Measurements from ENCODE around the gene FKBP15. TPM values are rescaled to one million over a fixed set of nuclear protein-coding genes. Genes with fewer than 3 reads are reported as not detected.

The FKBP15 gene
- total and polyA plus RNA-seq, 2 of the 4 experiments (the other 2 are of a cell fraction), result 20.4 to 25.5 TPM

GRCh38 chr9:113228130-113228665 lies 7.1 kb upstream of the FKBP15 start:
- ChIA-PET CTCF (no interaction called here), POLR2A (ENCODE audit: unreplicated experiment) (interaction anchor here (0.6 kb wide), 1 partner anchor 13 kb away, joined by 8 read pairs; no protein-coding TSS in a partner anchor)
- ATAC-seq (ENCODE audit: low read depth) (no peak), DNase-seq (no peak)
- Histone ChIP-seq H2AK5ac (ENCODE audit: low read depth, low read length) (no peak overlapping the region), H2BK15ac (ENCODE audit: low read depth, low read length) (no peak overlapping the region), H3K79me1 (ENCODE audit: low read depth in 1 of 2, low read length in 2 of 2) (peaks cover 37 to 64% of the 10 kb centered on the region in 2 experiments), H3K14ac (replicated peaks; ENCODE audit: low read depth, low read length) (no peak overlapping the region), H3K4me3 (ENCODE audit: insufficient read depth, low read depth, low read length) (no peak overlapping the region), H3K4ac (ENCODE audit: low read depth, low read length) (no peak overlapping the region), H4K8ac (ENCODE audit: low read depth in 2 of 2, low read length in 2 of 2) (no peak overlapping the region), H3K23ac (ENCODE audit: low read depth, low read length) (no peak overlapping the region), H2AFZ (replicated peaks; ENCODE audit: low read length, poor library complexity) (no peak overlapping the region), H3K56ac (ENCODE audit: extremely low read depth, insufficient read depth, low read length) (no peak overlapping the region), H3K9ac (ENCODE audit: low read depth, low read length) (no peak overlapping the region), H2BK5ac (ENCODE audit: low read depth, low read length, poor library complexity, severe bottlenecking) (no peak overlapping the region), H3K4me1 (ENCODE audit: control insufficient read depth, insufficient read depth, low read length) (peaks cover 11% of the 10 kb centered on the region), H3K27me3 (ENCODE audit: control insufficient read depth, insufficient read depth, low read length) (no peaks in the 10 kb centered on the region), H4K91ac (ENCODE audit: insufficient read depth, low read depth, low read length) (no peak overlapping the region), H2AK9ac (replicated peaks; ENCODE audit: low read depth, low read length, poor library complexity) (no peak overlapping the region), H2BK120ac (ENCODE audit: low read depth, low read length) (no peak overlapping the region), H4K20me1 (ENCODE audit: insufficient read depth, low read length) (peaks cover 17% of the 10 kb centered on the region), H3K27ac (ENCODE audit: insufficient read depth, low read length) (no peak overlapping the region), H3K9me1 (ENCODE audit: insufficient read depth, low read length) (peaks cover 10% of the 10 kb centered on the region; the same call in 1 of the 2 replicates), H4K5ac (ENCODE audit: low read depth, low read length) (no peak overlapping the region), H3K36me3 (ENCODE audit: control insufficient read depth, insufficient read depth, low read length) (peaks cover 2% of the 10 kb centered on the region), H3K9me3 (ENCODE audit: control insufficient read depth, insufficient read depth, low read length) (no peaks in the 10 kb centered on the region), H3K18ac (ENCODE audit: low read depth, low read length) (no peak overlapping the region), H2BK20ac (ENCODE audit: low read depth, low read length) (no peak overlapping the region), H3K4me2 (ENCODE audit: low read depth, low read length) (no peak overlapping the region)
- no TSS peak for BruUV-seq (replicated peaks)
- WGBS, 2 experiments (ENCODE audit: extremely low coverage in 2 of 2, insufficient read length in 1 of 2), result no CpG with 5 or more reads among the region's 3 CpGs
- no peak for TF ChIP-seq MAZ (IDR thresholded peaks at IDR 0.05; ENCODE audit: borderline replicate concordance, low read depth, low read length)
- TF ChIP-seq RFX5 (IDR thresholded peaks at IDR 0.05; ENCODE audit: low read depth, low read length), result no peak
- no peak for TF ChIP-seq SMC3 (IDR thresholded peaks at IDR 0.05; ENCODE audit: low read depth, low read length)
- TF ChIP-seq NFE2L2 (IDR thresholded peaks at IDR 0.05; ENCODE audit: low read depth, low read length), result no peak
- TF ChIP-seq CTCF (conservative IDR thresholded peaks at IDR 0.05; ENCODE audit: low read depth, low read length), result no peak
- TF ChIP-seq MXI1 (IDR thresholded peaks at IDR 0.05; ENCODE audit: borderline replicate concordance, low read depth, low read length), result no peak
- TF ChIP-seq CHD1 (IDR thresholded peaks at IDR 0.05; ENCODE audit: low read depth, low read length), result no peak
- no peak for TF ChIP-seq RCOR1 (IDR thresholded peaks at IDR 0.05; ENCODE audit: insufficient replicate concordance, low read length)
- no peak for TF ChIP-seq USF2 (IDR thresholded peaks at IDR 0.05; ENCODE audit: low read depth, low read length)
- TF ChIP-seq MAFK (IDR thresholded peaks at IDR 0.05; ENCODE audit: low read depth, low read length), result no peak
- no peak for TF ChIP-seq CEBPB (IDR thresholded peaks at IDR 0.05; ENCODE audit: low read depth, low read length)
- no peak for TF ChIP-seq FOS (IDR thresholded peaks at IDR 0.05; ENCODE audit: low read depth, low read length)
- no peak for TF ChIP-seq BHLHE40 (IDR thresholded peaks at IDR 0.05; ENCODE audit: low read depth, low read length)
- no peak for TF ChIP-seq RAD21 (IDR thresholded peaks at IDR 0.05; ENCODE audit: low read length)
- dilution Hi-C loops (cut with HindIII; ENCODE audit: low sequenced_read_pairs, unreplicated experiment), result no loop called here
- intact Hi-C loops (cut with micrococcal nuclease), result no loop called here
- in situ Hi-C loops (cut with MboI; ENCODE audit: low sequenced_read_pairs), result no loop called here

All from IMR-90 (cell line).